MM.1S (cell line): Measurements from ENCODE around the gene KRTAP13-4.

Source experiments
- CTCF ChIP-seq: fragments of 300-600 bp; sonication (generic); IDR thresholded peaks from 2 replicates; pipeline ENCODE4 v1.5.1; 2016; ENCODE audit warnings: antibody characterized with exemption, low read length, mixed read lengths
- EZH2 ChIP-seq: fragments of 300-600 bp; sonication (generic); optimal IDR thresholded peaks from 2 replicates; pipeline ENCODE3; 2017; ENCODE audit warnings: low read depth, mild to moderate bottlenecking, antibody characterized with exemption, low read length, mixed read lengths

- TF ChIP-seq CTCF: no peak
- TF ChIP-seq EZH2: no peak
Observed at GRCh38 chr21:30480145-30480544, 50.1 kb downstream of the KRTAP13-4 start, which contains the start of gene KRTAP19-1.
